Stimulated activated CD4-positive, alpha-beta T cell treated with anti-CD3 and anti-CD28 coated beads, Interleukin-1b, Interleukin-23, amount 100 ng/mL, for 24 hours (primary cell): ENCODE results near the gene ANKDD1B.
"Not testable (repeated sequence)": the region's sequence is repeated elsewhere in the genome, so short reads cannot be mapped to it uniquely, and the experiment has no call there.

ENCODE experiments used
- DNase-seq, 4 experiments: peaks; one replicate each; pipeline ENCODE4 v3.0.0-alpha.2; 2020; ENCODE audit warnings: low read depth in 4 of 4, low spot score in 1 of 4

Gene ANKDD1B

GRCh38 chr5:75695472-75696351 is 84.5 kb downstream of the ANKDD1B start:
- not testable (repeated sequence) for DNase-seq

GRCh38 chr5:75701856-75702255 is 90.6 kb downstream of the ANKDD1B start:
- DNase-seq: no peak

GRCh38 chr5:75706016-75706415 is 94.8 kb downstream of the ANKDD1B start:
- no peak for DNase-seq

GRCh38 chr5:75706775-75707174 is 95.5 kb downstream of the ANKDD1B start:
- no peak for DNase-seq

GRCh38 chr5:75707911-75708509 is 96.8 kb downstream of the ANKDD1B start:
- DNase-seq: no peak

- no peak for DNase-seq
Measured at GRCh38 chr5:75710637-75711036, 99.4 kb downstream of the ANKDD1B start.

GRCh38 chr5:75711151-75711550 is 99.9 kb downstream of the ANKDD1B start:
- no peak for DNase-seq

GRCh38 chr5:75712091-75712490 is 100.8 kb downstream of the ANKDD1B start:
- no peak for DNase-seq

- DNase-seq: no peak
Measured at GRCh38 chr5:75716715-75717081, 105.4 kb downstream of the ANKDD1B start.

- DNase-seq: peak; percentile 97 to 98 (median 98)
Measured at GRCh38 chr5:75717082-75717922, 106.0 kb downstream of the ANKDD1B start, which contains the start of gene POC5. Gene POC5, minus strand, starts transcription at chr5:75717437. Its CDS starts 4,500 bp downstream, at chr5:75712937.

- DNase-seq: no peak
Measured at GRCh38 chr5:75720882-75721281, 109.6 kb downstream of the ANKDD1B start.
